DND-41 (cell line): Measurements from ENCODE around the gene ERC2.

ENCODE experiments used
- ATAC-seq: fragments of 200-7000 bp; cut with Tn5 transposase; 3 replicates; pipeline ENCODE4 v1.9.1; 2021; ENCODE audit warnings: low read depth; ENCODE audit not compliant: insufficient read depth
- DNase-seq: peaks from one replicate; pipeline ENCODE4 v3.0.0-alpha.2; 2020
- H2AFZ ChIP-seq: 2 replicates; pipeline ENCODE4 v1.6.0; 2012; ENCODE audit warnings: low read depth, low read length
- H3K27ac ChIP-seq: 2 replicates; pipeline ENCODE4 v1.5.1; 2012; ENCODE audit warnings: low read length, inconsistent platforms
- H3K27me3 ChIP-seq: fragments of 200-600 bp; sonication (generic); 2 replicates; pipeline ENCODE4 v1.6.0; 2012; ENCODE audit warnings: low read length, mild to moderate bottlenecking, inconsistent platforms; ENCODE audit not compliant: insufficient read depth, poor library complexity
- H3K36me3 ChIP-seq: 2 replicates; pipeline ENCODE4 v1.5.1; 2012; ENCODE audit warnings: low read length, inconsistent platforms; ENCODE audit not compliant: insufficient read depth
- H3K4me1 ChIP-seq: 2 replicates; pipeline ENCODE4 v1.5.1; 2012; ENCODE audit warnings: mild to moderate bottlenecking, low read length; ENCODE audit not compliant: insufficient read depth
- H3K4me2 ChIP-seq: 2 replicates; pipeline ENCODE4 v1.6.0; 2012; ENCODE audit warnings: mild to moderate bottlenecking, moderate library complexity, low read length, inconsistent platforms; ENCODE audit not compliant: insufficient read depth
- H3K4me3 ChIP-seq, 2 experiments: fragments of 200-600 bp in 1 of 2; shearing (Covaris generic) in 1 of 2; 2 replicates each; pipeline ENCODE4 v1.5.1; 2012 to 2016; ENCODE audit warnings: inconsistent platforms in 2 of 2, low read length in 2 of 2, mild to moderate bottlenecking in 2 of 2, low read depth in 1 of 2, moderate library complexity in 1 of 2
- H3K79me2 ChIP-seq: 2 replicates; pipeline ENCODE4 v1.6.0; 2012; ENCODE audit warnings: low read length, inconsistent platforms; ENCODE audit not compliant: insufficient read depth
- H3K9ac ChIP-seq: 2 replicates; pipeline ENCODE4 v1.6.0; 2012; ENCODE audit warnings: low read depth, mild to moderate bottlenecking, inconsistent platforms, low read length, moderate library complexity
- H3K9me3 ChIP-seq: 2 replicates; pipeline ENCODE4 v1.5.1; 2012; ENCODE audit warnings: low read length, moderate library complexity, mild to moderate bottlenecking, inconsistent platforms; ENCODE audit not compliant: insufficient read depth, severe bottlenecking
- H4K20me1 ChIP-seq: 2 replicates; pipeline ENCODE4 v1.6.0; 2012; ENCODE audit warnings: low read length; ENCODE audit not compliant: insufficient read depth
- EZH2 ChIP-seq: IDR thresholded peaks from 3 replicates; pipeline ENCODE4 v1.6.1; 2012; ENCODE audit warnings: borderline replicate concordance, low read depth, mild to moderate bottlenecking, moderate library complexity, low read length, inconsistent platforms; ENCODE audit not compliant: severe bottlenecking
- TF ChIP-seq, protein P1 (sequence below): IDR thresholded peaks from 2 replicates; pipeline ENCODE4 v1.5.1; 2012; ENCODE audit warnings: borderline replicate concordance, low read length, moderate library complexity, mild to moderate bottlenecking; ENCODE audit not compliant: poor library complexity, severe bottlenecking; ENCODE audit errors: extremely low read depth

Gene ERC2

DNA sequence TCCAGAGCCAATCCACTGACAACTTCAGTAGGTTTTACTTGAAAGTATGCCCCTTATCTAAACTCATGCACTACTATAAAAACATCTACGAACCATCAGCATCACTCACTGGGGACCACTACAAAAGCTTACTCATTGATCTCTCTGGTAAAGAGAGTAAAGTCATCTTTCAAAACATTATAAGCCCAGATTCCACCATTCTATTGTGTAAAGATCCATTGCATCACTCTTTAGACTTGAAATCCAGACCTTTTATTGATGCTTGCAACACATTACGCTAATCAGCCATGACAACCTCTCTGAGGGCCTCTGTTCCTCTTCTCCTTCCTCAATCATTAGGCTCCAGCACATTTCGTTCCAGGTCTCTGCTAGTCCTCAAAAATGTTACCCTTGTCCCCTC lies 732.3 kb downstream of the ERC2 start:
- Histone ChIP-seq H4K20me1 (no peaks in the 10 kb centered on the region), H2AFZ (no peak overlapping the region)
- no peak for DNase-seq

DNA sequence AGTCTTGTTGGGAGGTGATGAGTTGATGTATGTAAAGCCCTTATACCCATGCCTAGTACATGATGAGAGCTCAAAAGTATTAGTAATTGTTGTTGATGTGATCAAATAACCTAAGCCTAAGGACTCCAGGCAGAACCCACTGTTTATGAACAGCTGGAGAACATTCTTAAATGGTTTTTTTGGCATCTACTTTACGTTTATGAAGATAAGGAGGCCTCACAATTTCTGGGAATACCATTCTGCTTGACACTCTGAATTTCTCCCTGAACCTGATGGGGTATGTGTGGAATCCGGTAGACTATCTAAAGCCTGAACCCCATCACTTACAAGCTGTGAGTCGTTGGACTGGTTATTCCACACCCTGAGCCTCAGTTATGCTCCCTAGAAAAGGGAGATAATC lies 736.5 kb downstream of the ERC2 start:
- Histone ChIP-seq H3K4me3 (no peak overlapping the region), H3K9me3 (no peaks in the 10 kb centered on the region), H2AFZ (no peak overlapping the region), H3K4me2 (no peak overlapping the region), H3K36me3 (no peaks in the 10 kb centered on the region), H4K20me1 (no peaks in the 10 kb centered on the region), H3K9ac (no peak overlapping the region), H3K27ac (no peak overlapping the region), H3K4me1 (no peaks in the 10 kb centered on the region), H3K79me2 (no peaks in the 10 kb centered on the region), H3K27me3 (no peaks in the 10 kb centered on the region)
- DNase-seq: no peak
- TF ChIP-seq, protein P1, sequence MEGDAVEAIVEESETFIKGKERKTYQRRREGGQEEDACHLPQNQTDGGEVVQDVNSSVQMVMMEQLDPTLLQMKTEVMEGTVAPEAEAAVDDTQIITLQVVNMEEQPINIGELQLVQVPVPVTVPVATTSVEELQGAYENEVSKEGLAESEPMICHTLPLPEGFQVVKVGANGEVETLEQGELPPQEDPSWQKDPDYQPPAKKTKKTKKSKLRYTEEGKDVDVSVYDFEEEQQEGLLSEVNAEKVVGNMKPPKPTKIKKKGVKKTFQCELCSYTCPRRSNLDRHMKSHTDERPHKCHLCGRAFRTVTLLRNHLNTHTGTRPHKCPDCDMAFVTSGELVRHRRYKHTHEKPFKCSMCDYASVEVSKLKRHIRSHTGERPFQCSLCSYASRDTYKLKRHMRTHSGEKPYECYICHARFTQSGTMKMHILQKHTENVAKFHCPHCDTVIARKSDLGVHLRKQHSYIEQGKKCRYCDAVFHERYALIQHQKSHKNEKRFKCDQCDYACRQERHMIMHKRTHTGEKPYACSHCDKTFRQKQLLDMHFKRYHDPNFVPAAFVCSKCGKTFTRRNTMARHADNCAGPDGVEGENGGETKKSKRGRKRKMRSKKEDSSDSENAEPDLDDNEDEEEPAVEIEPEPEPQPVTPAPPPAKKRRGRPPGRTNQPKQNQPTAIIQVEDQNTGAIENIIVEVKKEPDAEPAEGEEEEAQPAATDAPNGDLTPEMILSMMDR: no peak
- TF ChIP-seq EZH2: no peak
- no peak for ATAC-seq

More for the DNA sequence above, 732.3 kb downstream of the ERC2 start:
- Histone ChIP-seq H3K27me3 (no peaks in the 10 kb centered on the region), H3K27ac (no peak overlapping the region), H3K4me2 (no peak overlapping the region), H3K36me3 (no peaks in the 10 kb centered on the region), H3K9ac (no peak overlapping the region), H3K4me1 (no peaks in the 10 kb centered on the region), H3K79me2 (no peaks in the 10 kb centered on the region), H3K4me3 (no peak overlapping the region), H3K9me3 (no peaks in the 10 kb centered on the region)
- no peak for ATAC-seq
- TF ChIP-seq, protein P1: no peak
- TF ChIP-seq EZH2: no peak

DNA sequence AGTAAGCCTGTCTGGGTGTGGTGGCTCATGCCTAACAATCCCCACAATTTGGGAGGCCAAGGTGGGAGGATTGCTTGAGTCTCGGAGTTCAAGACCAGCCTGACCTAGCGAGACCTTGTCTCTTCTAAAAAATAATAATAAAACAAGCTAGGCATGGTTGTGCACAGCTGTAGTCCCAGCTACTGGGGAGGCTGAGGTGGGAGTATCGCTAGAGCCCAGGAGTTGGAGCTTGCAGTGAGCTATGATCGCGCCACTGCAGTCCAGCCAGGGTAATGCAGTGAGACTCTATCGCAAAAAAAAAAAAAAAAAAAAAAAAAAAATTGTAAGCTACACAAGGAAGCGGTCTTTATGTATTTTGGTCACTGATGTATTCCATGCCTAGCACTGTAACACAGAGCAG lies 738.7 kb downstream of the ERC2 start:
- ATAC-seq (no peak), DNase-seq (no peak)
- Histone ChIP-seq H3K27me3 (peaks cover 2% of the 10 kb centered on the region), H3K4me1 (no peaks in the 10 kb centered on the region), H3K27ac (no peak overlapping the region), H3K9ac (no peak overlapping the region), H3K4me2 (no peak overlapping the region), H3K36me3 (no peaks in the 10 kb centered on the region), H3K9me3 (no peaks in the 10 kb centered on the region), H3K4me3 (no peak overlapping the region), H3K79me2 (no peaks in the 10 kb centered on the region), H2AFZ (no peak overlapping the region), H4K20me1 (no peaks in the 10 kb centered on the region)
- TF ChIP-seq, protein P1: no peak
- no peak for TF ChIP-seq EZH2
